PC-9 (cell line): ENCODE results near the gene TAS1R1.

Source experiments
- CTCF ChIP-seq: fragments of 200-600 bp; sonication (generic); conservative IDR thresholded peaks from 2 replicates; pipeline ENCODE4 v1.6.1; 2017; ENCODE audit warnings: mixed run types, antibody characterized with exemption, mild to moderate bottlenecking, moderate library complexity
- EZH2 ChIP-seq: fragments of 200-600 bp; sonication (generic); IDR thresholded peaks from 2 replicates; pipeline ENCODE4 v1.8.0; 2017; ENCODE audit warnings: antibody characterized with exemption, low read depth

- TF ChIP-seq CTCF = no peak
- no peak for TF ChIP-seq EZH2
Measured at GRCh38 chr1:6554907-6555778, at the start of gene TAS1R1.
